HG03378 (cell line): ENCODE measurements around the gene MTA3.
"Not testable (repeated sequence)": the region's sequence is repeated elsewhere in the genome, so short reads cannot be mapped to it uniquely, and the experiment has no call there.

Experiments used
- ATAC-seq: cut with Tn5 transposase; IDR thresholded peaks from one replicate; pipeline ENCODE4 v1.9.1; 2021; ENCODE audit warnings: mild to moderate bottlenecking, moderate library complexity; ENCODE audit not compliant: unreplicated experiment

Gene MTA3

DNA sequence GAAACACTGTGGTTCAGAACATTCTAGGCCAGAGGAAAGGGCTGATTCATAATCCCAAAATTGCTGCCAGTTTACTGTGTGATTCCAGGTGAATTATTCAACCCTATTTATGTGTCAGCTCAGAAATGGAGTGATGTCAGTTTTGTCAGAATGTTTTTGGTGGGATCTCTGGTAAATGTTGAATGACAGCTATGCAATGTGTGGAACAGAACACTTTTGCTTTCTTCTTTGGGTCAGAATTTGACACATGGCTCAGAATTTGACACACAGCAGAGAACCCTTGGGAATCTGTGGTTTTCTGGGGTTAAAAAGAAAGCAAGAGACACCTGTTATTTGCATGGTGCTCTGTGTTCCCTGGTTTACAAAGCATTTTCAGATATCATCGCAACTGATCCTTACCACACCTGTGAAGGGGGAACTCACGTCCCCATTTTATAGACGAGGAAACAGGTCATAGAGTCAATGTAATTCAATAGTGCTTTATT, 1.6 kb upstream of the MTA3 start:
- ATAC-seq: peak; percentile 57

DNA sequence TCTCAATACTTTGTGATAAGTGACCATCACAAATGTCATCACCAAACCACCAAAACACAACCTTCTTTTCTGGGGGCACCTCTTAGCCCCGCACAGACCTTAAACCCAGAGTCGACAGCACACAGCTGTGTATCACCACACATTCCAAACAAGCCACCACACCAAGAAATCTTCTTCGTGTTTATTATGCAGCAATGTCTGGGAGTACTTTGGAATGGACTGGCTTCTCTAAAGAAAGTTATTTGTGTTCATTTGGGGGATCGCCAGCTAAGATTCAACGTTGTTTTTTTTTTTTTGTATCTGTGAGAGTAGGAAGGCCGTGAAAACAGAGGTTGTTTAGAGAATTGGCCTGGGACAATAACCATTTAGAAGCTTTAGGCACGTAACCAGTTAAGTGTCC, 1.1 kb upstream of the MTA3 start:
- ATAC-seq: no peak

DNA sequence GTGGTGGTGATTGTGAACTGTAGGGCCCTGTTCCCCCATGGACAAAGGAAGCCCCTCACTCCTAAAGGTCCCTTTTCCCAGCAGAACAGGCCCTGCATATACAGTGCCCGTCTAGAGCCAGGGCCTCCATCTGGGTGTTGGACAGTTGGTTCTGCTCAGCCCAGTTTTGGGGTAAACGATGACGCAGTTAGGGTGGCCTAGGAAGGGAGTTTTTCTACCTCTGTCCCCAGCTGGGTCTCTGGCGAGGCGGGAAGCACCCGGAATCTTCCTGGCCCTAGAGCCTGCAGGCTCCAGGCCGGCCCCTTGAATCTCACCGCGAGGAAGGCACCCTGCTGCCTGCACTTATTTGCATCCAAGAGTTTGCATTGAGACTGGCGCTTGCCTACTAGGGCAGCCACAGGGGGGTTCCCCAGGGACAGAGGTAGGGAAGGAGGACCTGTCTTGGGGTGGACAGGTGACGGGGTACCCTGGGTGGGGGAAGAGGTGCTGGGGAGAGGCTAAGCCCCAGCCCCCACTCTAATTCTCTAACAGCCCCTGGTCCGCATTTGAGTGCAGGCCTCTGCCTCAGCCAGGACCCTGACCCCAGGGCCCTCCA, 529 bp upstream of the MTA3 start:
- peak; percentile 73 for ATAC-seq

DNA sequence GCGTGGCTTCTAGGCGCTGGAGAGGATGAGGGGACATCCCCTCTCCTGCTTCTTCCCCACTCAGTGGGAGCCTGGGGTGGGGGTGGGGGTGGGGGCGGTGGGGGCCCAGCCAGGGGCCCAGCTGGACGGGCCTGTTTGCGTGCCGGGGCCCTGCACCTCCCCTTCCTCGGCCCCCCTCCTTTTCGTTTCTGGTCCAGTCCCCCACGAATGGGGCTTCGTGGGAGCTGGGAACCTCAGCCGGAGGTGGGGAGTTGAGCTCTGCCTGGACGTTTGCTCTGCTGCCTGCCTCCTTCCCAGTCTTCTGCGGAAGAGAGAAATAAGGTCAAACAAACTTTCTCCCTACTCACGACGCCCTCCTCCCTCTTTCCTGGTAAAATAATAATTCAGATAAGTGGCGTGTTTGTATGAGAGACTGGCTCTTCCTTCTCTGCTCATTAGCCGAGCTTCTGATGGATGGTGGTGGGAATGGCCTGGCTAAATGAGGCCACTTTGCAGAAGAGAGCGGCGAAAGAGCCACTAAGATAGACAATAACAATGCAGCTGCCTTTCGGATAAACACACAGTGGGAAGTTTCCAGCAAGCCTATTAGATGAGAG, 782 bp downstream of the MTA3 start:
- no peak for ATAC-seq

DNA sequence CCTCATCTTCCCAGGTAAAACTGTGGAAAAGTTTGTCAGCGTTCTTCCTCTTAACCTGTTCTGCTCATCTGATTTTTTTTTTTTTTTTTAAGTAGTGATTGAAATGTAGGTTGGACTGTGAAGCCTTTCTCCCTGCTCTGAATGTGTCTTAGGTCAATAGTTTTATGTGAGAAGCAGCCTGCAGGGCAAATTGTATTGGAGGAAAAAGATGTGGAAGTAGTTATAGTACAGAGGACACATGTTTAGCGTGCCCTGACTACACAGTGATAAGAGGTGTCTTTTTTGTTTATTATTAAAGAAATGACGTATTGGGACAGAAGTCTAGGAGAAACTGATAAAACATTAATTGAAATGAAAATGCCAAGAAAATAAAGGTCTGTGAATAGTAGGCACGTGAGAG, 1.5 kb downstream of the MTA3 start:
- ATAC-seq: no peak

DNA sequence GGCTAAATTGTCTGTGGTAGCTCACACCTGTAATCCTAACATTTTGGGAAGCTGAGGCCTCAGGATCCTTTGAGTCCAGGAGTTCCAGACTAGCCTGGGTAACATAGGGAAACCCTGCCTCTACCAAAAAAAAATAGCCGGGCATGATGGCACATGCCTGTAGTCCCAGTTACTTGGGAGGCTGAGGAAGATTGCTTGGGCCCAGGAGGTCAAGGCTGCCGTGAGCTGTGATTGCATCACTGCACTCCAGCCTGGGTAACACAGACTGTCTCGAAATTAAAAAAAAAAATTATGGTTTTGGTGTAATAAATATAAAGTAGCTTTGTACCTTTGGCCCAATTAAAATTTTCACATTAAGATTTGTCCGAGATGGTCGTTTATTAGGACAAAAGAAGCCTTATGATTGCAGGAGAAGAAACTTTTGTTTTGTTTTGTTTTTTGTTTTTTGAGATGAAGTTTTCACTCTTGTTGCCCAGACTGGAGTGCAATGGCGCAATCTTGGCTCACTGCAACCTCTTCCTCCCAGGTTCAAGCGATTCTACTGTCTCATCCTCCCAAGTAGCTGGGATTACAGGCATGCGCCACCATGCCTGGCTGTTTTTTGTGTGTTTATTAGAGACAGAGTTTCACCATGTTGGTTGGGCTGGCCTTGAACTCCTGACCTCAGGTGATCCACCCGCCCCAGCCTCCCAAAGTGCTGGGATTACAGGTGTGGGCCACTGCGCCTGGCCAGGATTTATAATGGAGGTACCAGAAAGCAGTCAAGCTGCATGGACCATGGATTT, 4.1 kb downstream of the MTA3 start:
- no peak for ATAC-seq

DNA sequence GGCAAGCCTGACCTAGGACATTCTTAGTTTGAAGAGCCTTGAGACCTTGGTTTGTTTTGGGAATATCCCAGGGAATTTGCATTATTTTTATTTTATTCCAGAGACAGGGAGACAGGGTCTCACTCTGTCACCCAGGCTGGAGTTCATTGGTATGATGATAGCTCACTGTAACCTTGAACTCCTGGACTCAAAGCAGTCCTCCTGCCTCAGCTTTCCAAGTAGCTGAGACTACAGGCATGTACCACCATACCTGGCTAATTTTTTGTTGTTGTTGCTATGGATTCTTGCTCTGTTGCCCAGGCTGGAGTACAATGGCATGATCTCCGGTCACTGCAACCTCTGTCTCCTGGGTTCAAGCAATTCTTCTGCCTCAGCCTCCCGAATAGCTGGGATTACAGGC, 4.8 kb downstream of the MTA3 start:
- no peak for ATAC-seq

DNA sequence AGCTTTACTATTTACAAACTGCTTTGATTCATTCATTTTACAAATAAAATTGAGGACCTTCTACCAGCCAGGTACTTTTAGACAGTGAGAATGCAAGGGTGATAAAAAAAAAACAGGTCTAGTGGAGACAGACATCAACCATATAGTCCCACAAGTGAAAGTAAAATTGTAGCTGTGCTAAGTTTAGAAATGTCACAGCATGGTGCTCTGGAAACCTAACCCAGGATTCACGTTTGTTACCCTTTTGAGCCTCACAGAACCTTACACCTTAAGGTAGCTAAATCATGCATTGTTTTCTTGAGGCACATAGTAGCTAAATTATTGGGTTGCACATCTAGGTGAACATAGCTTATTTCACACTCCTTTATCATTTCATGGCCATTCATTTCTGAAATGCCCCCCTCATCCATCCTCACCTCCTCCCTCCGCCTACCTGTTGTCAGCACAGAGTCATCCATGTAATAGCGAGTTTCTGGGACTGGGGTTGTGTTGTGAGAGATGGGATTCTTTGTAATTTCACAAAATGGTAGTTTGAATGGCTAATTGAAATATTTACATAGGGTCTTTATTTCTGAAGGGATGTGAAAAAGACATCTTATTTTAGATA, 7.1 kb downstream of the MTA3 start:
- no peak for ATAC-seq

DNA sequence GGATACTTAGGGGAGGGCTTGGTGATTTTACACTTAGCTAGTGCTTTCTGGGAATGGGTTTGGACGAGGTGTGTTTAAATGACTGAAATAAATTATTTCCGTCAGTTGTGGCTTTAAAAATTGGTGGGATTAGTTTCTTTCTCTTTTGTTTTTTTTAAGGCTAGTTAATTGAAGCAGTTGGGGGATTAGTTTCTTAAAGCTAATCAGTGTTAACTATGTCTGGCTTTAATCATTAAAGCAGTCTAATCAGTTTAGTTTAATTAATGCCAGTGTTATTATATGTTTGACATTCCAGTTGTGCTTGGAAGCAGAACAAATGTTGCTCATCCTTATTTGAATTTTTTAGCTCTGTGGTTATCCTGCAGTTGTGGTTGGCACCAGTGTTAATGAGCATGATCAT, 10.2 kb downstream of the MTA3 start:
- ATAC-seq: no peak

DNA sequence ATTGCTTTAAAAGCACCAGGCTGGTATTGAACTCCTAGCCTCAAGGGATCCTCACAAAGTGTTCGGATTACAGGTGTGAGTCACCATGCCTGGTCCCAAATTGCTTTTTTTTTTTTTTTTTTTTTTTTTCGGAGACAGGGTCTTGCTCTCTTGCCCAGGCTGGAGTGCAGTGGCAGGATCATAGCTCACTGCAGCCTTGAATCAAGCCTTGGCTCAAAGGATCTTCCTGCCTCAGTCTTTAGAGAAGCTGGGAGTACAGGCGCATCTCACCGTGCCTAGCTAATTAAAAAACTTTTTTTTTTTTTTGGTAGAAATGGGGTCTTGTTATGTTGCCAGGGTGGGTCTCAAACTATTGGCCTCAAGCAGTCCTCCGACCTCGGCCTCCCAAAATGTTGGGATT, 12.8 kb downstream of the MTA3 start:
- ATAC-seq: no peak

DNA sequence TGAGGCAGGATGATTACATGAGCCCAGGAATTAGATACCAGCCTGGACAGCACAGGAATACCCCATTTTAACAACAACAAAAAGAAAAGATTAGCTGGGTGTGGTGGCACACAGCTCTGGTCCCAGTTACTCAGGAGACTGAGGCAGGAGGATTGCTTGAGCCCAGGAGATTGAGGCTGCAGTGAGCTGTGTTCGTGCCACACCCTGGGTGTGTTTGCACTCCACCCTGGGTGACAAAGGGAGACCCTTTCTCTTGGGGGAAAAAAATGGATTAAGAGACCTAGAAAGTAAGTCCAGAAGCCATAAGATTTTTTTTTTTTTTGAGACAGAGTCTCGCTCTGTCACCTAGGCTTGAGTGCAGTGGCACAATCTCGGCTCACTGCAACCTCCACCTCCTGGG, 16.2 kb downstream of the MTA3 start:
- ATAC-seq: not testable (repeated sequence)

DNA sequence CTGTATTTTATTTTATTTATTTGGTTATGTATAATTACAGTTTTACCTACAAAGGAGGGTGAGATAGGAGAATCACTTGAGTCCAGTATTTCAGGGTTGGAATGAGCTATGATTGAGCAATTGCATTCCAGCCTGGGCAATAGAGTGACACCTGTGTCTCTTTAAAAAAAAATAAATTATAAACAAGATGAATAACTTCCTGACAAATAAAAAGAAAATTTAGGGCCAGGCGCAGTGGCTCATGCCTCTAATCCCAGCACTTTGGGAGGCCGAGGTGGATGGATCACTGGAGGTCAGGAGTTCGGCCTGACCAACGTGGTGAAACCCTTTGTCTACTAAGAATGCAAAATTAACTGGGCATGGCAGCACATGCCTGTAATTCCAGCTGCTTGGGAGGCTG, 17.3 kb downstream of the MTA3 start:
- no peak for ATAC-seq

DNA sequence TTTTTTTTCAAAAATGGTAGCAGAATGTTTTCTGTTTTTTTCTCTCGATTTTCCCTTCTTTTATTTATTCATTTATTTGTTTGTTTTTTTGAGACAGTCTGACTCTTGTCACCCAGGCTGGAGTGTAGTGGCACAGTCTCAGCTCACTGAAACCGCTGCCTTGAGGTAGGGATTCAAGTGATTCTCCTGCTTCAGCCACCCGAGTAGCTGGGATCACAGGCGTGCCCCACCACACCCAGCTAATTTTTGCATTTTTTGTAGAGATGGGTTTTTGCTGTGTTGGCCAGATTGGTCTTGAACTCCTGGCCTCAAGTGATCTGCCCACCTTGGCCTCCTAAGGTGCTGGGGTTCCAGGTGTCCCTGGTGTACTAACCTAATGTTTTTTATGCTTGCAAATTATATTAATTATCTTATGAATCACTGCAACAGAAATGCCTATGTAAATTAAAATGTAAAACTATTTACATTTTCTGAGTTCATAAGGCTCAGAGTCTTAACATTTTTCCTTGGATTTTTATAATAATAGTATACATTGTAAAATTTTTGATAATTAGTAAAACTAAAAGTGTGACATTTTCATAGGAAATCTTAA, 19.2 kb downstream of the MTA3 start:
- ATAC-seq: no peak

DNA sequence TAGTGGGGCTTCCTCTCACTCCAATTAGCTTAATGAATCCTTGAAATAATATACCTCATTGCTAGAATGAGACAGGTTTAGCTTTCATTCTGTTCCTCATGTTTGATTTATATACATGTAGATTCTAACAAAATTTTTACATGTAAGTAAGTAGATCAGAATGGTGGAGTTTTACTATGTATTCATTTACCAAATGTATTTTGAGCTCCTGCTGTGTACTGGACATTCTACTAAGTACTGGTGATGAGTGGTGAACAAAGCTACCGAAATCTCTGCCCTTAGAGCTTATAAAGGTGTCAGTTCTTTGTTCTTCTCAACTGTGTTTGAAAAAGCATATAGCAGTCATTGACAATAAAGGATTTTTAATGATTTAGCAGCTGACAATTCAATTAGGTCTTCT, 19.7 kb downstream of the MTA3 start:
- ATAC-seq: no peak

DNA sequence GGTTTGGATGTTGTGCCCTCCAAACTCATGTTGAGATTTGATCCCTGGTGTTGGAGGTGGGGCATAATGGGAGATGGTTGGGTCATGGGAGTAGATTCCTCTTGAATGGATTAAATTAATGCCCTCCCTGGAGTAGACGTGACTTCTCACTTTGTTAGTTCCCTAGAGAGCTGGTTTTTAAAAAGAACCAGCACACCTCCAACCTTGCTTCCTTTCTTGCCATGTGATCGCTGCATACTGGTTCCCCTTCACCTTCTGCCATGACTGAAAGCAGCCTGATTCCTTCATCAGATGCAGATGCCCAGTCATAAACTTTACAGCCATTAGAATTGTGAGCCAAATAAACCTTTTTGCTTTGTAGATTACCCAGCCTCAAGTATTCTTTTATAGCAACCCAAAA, 21.7 kb downstream of the MTA3 start:
- ATAC-seq: no peak

DNA sequence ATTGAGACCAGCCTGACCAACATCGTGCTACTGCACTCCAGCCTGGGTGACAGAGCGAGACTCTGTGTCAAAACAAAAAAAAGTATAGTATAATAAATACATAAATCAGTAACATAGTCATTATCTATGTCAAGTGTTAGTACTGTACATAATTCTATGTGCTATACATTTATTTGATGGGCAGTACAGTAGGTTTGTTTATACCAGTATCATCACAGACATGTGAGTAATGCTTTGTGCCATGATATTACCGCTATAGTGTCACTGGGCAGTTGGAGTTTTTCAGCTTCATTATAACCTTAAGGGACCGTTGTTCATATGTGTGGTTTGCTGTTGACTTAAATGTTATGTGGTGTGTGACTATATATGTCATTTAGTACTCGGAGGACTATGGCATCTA, 24.9 kb downstream of the MTA3 start:
- no peak for ATAC-seq

DNA sequence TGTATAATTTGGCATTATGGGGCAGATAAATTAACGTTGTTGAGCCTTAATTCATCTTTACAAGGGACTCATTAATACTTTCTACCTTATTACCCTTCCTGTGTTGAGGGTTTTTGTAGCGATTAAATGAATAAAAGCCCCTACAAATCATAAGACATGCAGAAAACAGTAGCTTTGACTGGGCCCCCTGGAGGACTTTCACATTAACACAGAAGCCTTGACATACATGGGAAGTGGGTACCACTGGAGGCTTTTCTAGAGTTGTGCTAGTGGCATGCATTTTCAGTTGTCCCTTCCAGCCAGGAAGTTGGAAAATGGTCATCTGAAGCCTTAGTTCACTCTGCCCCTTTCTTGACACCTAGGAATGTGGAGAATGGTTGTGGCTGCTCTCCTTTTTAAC, 30.2 kb downstream of the MTA3 start:
- ATAC-seq: no peak

DNA sequence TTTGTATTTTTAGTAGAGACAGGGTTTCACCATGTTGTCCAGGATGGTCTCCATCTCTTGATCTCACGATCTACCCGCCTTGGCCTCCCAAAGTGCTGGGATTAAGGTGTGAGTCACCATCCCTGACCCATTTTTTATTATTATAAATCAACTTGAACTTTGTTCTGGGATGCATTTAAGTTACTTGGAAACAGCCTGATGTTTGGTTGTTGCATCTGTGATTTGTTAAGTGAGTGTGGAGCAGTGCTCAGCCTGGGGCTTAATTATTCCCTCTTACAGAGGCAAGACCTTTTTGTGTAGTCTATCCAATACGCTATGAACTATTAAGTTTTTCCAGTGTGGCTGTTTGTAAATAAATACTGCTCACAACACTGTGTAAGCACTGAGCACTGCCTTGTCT, 32.6 kb downstream of the MTA3 start:
- ATAC-seq: no peak

DNA sequence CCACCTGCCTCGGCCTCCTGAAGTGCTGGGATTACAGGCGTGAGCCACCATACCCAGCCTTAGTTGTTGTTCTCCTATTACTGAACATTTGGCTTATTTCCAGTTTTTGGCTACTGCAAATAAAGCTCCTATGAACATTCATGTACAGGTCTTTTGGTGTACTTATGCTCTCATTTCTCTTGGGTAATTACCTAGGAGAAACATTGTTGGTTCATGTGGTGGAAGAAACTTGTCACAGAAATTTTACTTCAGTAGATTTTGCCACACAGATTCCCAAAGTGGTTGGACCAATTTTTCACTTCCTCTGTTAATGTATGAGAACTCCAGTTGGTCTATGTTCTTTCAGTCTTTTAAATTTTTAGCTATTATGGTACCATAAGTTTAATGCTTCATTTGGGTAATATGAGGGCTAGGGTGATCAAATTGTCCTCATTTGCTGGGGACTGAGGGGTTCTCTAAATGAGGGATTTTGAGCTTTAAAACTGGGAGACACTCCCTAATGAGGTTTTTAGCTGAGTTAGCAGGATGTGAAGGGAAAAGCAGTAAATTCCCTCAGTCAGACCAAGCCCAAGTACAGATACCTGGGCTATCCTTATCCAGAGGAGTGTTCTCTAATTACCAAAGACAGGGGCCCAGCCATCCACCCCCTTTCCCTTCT, 33.9 kb downstream of the MTA3 start:
- ATAC-seq: no peak

DNA sequence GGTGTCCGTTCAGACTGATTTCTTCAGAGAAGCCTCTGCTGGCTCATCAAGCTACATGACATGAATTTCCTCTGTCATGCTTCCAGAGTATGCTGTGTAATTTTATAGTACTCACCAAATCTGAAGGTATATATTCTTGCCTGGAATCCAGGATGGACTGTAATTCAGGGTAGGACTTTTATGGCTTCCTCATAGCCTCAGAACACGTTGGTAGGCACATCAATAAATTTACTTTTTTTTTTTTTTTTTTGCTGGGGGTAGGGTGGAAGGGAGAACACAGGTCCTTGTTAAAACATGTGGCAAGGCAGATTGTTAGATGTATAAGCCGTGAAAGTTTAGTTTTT, 34.4 kb downstream of the MTA3 start:
- ATAC-seq: no peak

DNA sequence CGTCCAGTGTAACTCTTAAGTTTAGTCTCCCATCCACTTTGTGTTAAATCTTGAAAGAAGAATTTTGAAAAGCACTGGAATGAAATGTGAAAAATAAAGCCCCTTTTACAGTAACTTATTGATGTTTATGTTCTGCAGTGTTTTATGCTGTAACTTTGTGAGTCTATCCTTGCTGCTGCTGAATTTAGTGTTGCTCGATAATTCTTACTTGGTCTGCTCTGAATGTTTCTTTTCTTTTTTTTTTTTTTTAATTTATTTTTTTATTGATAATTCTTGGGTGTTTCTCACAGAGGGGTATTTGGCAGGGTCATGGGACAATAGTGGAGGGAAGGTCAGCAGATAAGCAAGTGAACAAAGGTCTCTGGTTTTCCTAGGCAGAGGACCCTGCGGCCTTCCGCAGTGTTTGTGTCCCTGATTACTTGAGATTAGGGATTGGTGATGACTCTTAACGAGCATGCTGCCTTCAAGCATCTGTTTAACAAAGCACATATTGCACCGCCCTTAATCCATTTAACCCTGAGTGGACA, 36.0 kb downstream of the MTA3 start:
- not testable (repeated sequence) for ATAC-seq
